Esophagus squamous epithelium (tissue), 5 donors: ENCODE results near the gene CAMK2D. TPM values are rescaled to one million over a fixed set of nuclear protein-coding genes. Genes with fewer than 3 reads are reported as not detected.

Experiments
- DNase-seq: peaks from one replicate; lab custom pipeline; 2025; lab: John Stamatoyannopoulos, UW
- H3K27ac ChIP-seq, 4 donors: fragments of 200-600 bp; sonication (generic); one replicate each; pipeline ENCODE4 v1.5.1; 2016 to 2019; ENCODE audit warnings: mild to moderate bottlenecking in 1 of 4
- H3K27me3 ChIP-seq, 4 donors: fragments of 200-600 bp; sonication (generic); 1 replicate in 3 of 4; 2 replicates in 1 of 4; pipeline versions ENCODE4 v1.5.1 to v1.6.0; 2017 to 2021; ENCODE audit warnings: antibody characterized with exemption in 1 of 4
- H3K36me3 ChIP-seq, 3 donors: fragments of 200-600 bp; sonication (generic); one replicate each; pipeline ENCODE4 v1.5.1; 2016 to 2019
- H3K4me1 ChIP-seq, 3 donors: fragments of 200-600 bp; sonication (generic); one replicate each; pipeline ENCODE4 v1.5.1; 2017 to 2019
- H3K4me3 ChIP-seq, 4 donors: fragments of 200-600 bp; sonication (generic); 1 replicate in 3 of 4; 2 replicates in 1 of 4; pipeline ENCODE4 v1.5.1; 2016 to 2019; ENCODE audit warnings: mild to moderate bottlenecking in 2 of 4, moderate library complexity in 1 of 4
- H3K9me3 ChIP-seq, 3 donors: fragments of 200-600 bp; sonication (generic); one replicate each; pipeline ENCODE4 v1.5.1; 2016 to 2019
- CTCF ChIP-seq, 6 experiments: fragments of 450-650 bp in 4 of 6; fragments of 200-600 bp in 2 of 6; sonication (generic) in 2 of 6; IDR thresholded peaks; one replicate each; pipeline ENCODE4 v1.5.1; 2016 to 2019; ENCODE audit warnings: antibody characterized with exemption in 6 of 6, mild to moderate bottlenecking in 4 of 6, moderate library complexity in 4 of 6
- POLR2A ChIP-seq, 4 donors: fragments of 450-650 bp; IDR thresholded peaks; one replicate each; pipeline ENCODE4 v1.6.1; 2017; ENCODE audit warnings: antibody characterized with exemption in 4 of 4, mild to moderate bottlenecking in 4 of 4, moderate library complexity in 3 of 4
- WGBS, 2 donors: methylation state at CpG; one replicate each; pipeline ENCODE4 v1.1.5; 2018; 5-methylcytosine and 5-hydroxymethylcytosine counted together
- intact Hi-C: fragments of 100-400 bp; cut with DNase I; formaldehyde crosslinking; loops from one replicate; pipeline ENCODE4 v1.15.0; 2022
- total RNA-seq, 4 donors: library from RNA; depleted of rRNA; stranded (reverse); fragments of >200 nt; gene quantifications; one replicate each; pipeline ENCODE4 v1.1.0, GENCODE V29; 2016
- donor health status: DM: yes; HTN: yes; CAD: no.

The CAMK2D gene
- total RNA-seq, 4 donors from 2014 or later, result 30.7 to 47.7 (median 38.2) TPM

GRCh38 chr4:113773014-113773413 lies 11.5 kb upstream of the CAMK2D start:
- no peaks in the 10 kb centered on the region for H3K27me3 ChIP-seq
- 63 to 90% methylated on average over 8 to 14 of the region's 14 CpGs for WGBS, 2 donors
- H3K27ac ChIP-seq, result no peak overlapping the region
- no peak for DNase-seq
- H3K36me3 ChIP-seq, result no peaks in the 10 kb centered on the region
- H3K4me3 ChIP-seq, result no peak overlapping the region
- no peak for TF ChIP-seq POLR2A (IDR thresholded peaks at IDR 0.05)
- TF ChIP-seq CTCF (IDR thresholded peaks at IDR 0.05), result no peak
- H3K9me3 ChIP-seq, result peaks cover 0 to 11% (median 0%) of the 10 kb centered on the region in 3 donors
- intact Hi-C loops, result no loop called here
- H3K4me1 ChIP-seq, result peaks cover 0 to 12% (median 0%) of the 10 kb centered on the region in 3 donors

- no peaks in the 10 kb centered on the region for H3K36me3 ChIP-seq
- TF ChIP-seq POLR2A (IDR thresholded peaks at IDR 0.05) (no peak), CTCF (IDR thresholded peaks at IDR 0.05) (no peak)
- H3K4me3 ChIP-seq, result no peak overlapping the region
- intact Hi-C loops, result no loop called here
- 86% methylated on average over 5 of the region's 22 CpGs; no CpG with 5 or more reads in 1 of the 2 donors for WGBS, 2 donors
- DNase-seq, result no peak
- H3K27me3 ChIP-seq, result no peaks in the 10 kb centered on the region
- peaks cover 0 to 11% (median 0%) of the 10 kb centered on the region in 3 donors for H3K9me3 ChIP-seq
- peaks cover 0 to 12% (median 0%) of the 10 kb centered on the region in 3 donors for H3K4me1 ChIP-seq
- no peak overlapping the region for H3K27ac ChIP-seq
Observed at GRCh38 chr4:113772319-113772718, 10.8 kb upstream of the CAMK2D start.

GRCh38 chr4:113769744-113770143 lies 8.2 kb upstream of the CAMK2D start:
- Histone ChIP-seq H3K27ac (no peak overlapping the region), H3K4me1 (peaks cover 0 to 12% (median 0%) of the 10 kb centered on the region in 3 donors), H3K9me3 (peaks cover 0 to 11% (median 0%) of the 10 kb centered on the region in 3 donors), H3K4me3 (no peak overlapping the region), H3K36me3 (no peaks in the 10 kb centered on the region), H3K27me3 (no peaks in the 10 kb centered on the region)
- 78 to 79% methylated on average over 2 of the region's 2 CpGs for WGBS, 2 donors
- no peak for DNase-seq
- intact Hi-C loops, result no loop called here
- TF ChIP-seq POLR2A (IDR thresholded peaks at IDR 0.05) (no peak), CTCF (IDR thresholded peaks at IDR 0.05) (no peak)

- intact Hi-C loops, result no loop called here
- Histone ChIP-seq H3K9me3 (peaks cover 0 to 11% (median 0%) of the 10 kb centered on the region in 3 donors), H3K27ac (peak overlapping the region in 1 of 4 donors; percentile 26), H3K4me3 (no peak overlapping the region), H3K36me3 (no peaks in the 10 kb centered on the region), H3K4me1 (peaks cover 0 to 12% (median 0%) of the 10 kb centered on the region in 3 donors), H3K27me3 (no peaks in the 10 kb centered on the region)
- DNase-seq, result no peak
- no peak for TF ChIP-seq POLR2A (IDR thresholded peaks at IDR 0.05)
- TF ChIP-seq CTCF (IDR thresholded peaks at IDR 0.05), result no peak
- 38 to 46% methylated on average over 2 of the region's 2 CpGs for WGBS, 2 donors
Observed at GRCh38 chr4:113768952-113769351, 7.4 kb upstream of the CAMK2D start.

- intact Hi-C loops, result no loop called here
Observed at GRCh38 chr4:113766882-113767281, 5.3 kb upstream of the CAMK2D start.

More at GRCh38 chr4:113766882-113767281, 5.3 kb upstream of the CAMK2D start:
- TF ChIP-seq POLR2A (IDR thresholded peaks at IDR 0.05) (no peak), CTCF (IDR thresholded peaks at IDR 0.05) (no peak)
- Histone ChIP-seq H3K36me3 (no peaks in the 10 kb centered on the region), H3K27me3 (no peaks in the 10 kb centered on the region), H3K4me1 (peaks cover 0 to 18% (median 0%) of the 10 kb centered on the region in 3 donors), H3K4me3 (no peak overlapping the region), H3K27ac (no peak overlapping the region), H3K9me3 (no peaks in the 10 kb centered on the region)
- WGBS, 2 donors, result 97 to 100% methylated on average over 2 of the region's 2 CpGs
- no peak for DNase-seq
